Measurements from ENCODE around the gene RASSF5.
A peak's percentile ranks its signal among the peaks of the same experiment; 100 is the strongest.

RASSF5 gene

GRCh38 chr1:206507284-206508129, at the start of gene RASSF5:
Gene RASSF5 (plus strand): TSS chr1:206507531. CDS start chr1:206507603, 72 bp downstream.
- peak; percentile 86 for DNase-seq

- DNase-seq = no peak
Observed at GRCh38 chr1:206459703-206460102, 47.6 kb upstream of the RASSF5 start.

GRCh38 chr1:206460836-206461426, 46.4 kb upstream of the RASSF5 start:
- DNase-seq = no peak

GRCh38 chr1:206461602-206462455, 45.5 kb upstream of the RASSF5 start:
- peak; percentile 84 for DNase-seq

- DNase-seq = no peak
Observed at GRCh38 chr1:206463137-206463536, 44.2 kb upstream of the RASSF5 start.

- DNase-seq = no peak
Observed at GRCh38 chr1:206463911-206464310, 43.4 kb upstream of the RASSF5 start.

GRCh38 chr1:206464456-206464964, 42.8 kb upstream of the RASSF5 start:
- no peak for DNase-seq

GRCh38 chr1:206465951-206466350, 41.4 kb upstream of the RASSF5 start:
- no peak for DNase-seq

- DNase-seq = no peak
Observed at GRCh38 chr1:206466840-206467649, 40.3 kb upstream of the RASSF5 start.

- peak; percentile 79 for DNase-seq
Observed at GRCh38 chr1:206467915-206468314, 39.4 kb upstream of the RASSF5 start.

GRCh38 chr1:206468571-206468970, 38.8 kb upstream of the RASSF5 start:
- no peak for DNase-seq

GRCh38 chr1:206469411-206469932, 37.9 kb upstream of the RASSF5 start:
- no peak for DNase-seq

- peak; percentile 72 for DNase-seq
Observed at GRCh38 chr1:206469933-206470691, 37.2 kb upstream of the RASSF5 start, which contains the start of gene IKBKE. Gene IKBKE (plus strand): TSS chr1:206470476. CDS start chr1:206473228, 2,752 bp downstream.

- DNase-seq = peak; percentile 61
Observed at GRCh38 chr1:206470692-206471414, 36.5 kb upstream of the RASSF5 start.

- DNase-seq = no peak
Observed at GRCh38 chr1:206471415-206471801, 35.9 kb upstream of the RASSF5 start.

- no peak for DNase-seq
Observed at GRCh38 chr1:206472024-206472423, 35.3 kb upstream of the RASSF5 start.

GRCh38 chr1:206472454-206472853, 34.9 kb upstream of the RASSF5 start:
- DNase-seq = peak; percentile 77

- DNase-seq = no peak
Observed at GRCh38 chr1:206472886-206473285, 34.4 kb upstream of the RASSF5 start.

GRCh38 chr1:206476058-206476457, 31.3 kb upstream of the RASSF5 start:
- DNase-seq = no peak

GRCh38 chr1:206476591-206476990, 30.7 kb upstream of the RASSF5 start:
- no peak for DNase-seq

Data from femur (tissue), 1 donor.